GM06990 (cell line): ENCODE results near the gene TRAPPC4.

Experiments
- DNase-seq: peaks from one replicate; pipeline ENCODE4 v3.0.0-alpha.2; 2011; ENCODE audit not compliant: insufficient read length; ENCODE audit errors: extremely low read depth
- H3K27me3 ChIP-seq: replicated peaks from 2 replicates; pipeline ENCODE4 v1.6.0; 2011; ENCODE audit warnings: low read length; ENCODE audit not compliant: control insufficient read depth, insufficient read depth
- H3K36me3 ChIP-seq: 2 replicates; pipeline ENCODE4 v1.5.1; 2011; ENCODE audit warnings: low read length; ENCODE audit not compliant: control insufficient read depth, insufficient read depth
- H3K4me3 ChIP-seq: replicated peaks from 2 replicates; pipeline ENCODE4 v1.5.1; 2011; ENCODE audit warnings: low read depth, mild to moderate bottlenecking, control low read depth, low read length
- TF ChIP-seq, protein P1 (sequence below): IDR thresholded peaks from 2 replicates; pipeline ENCODE4 v1.5.1; 2011; ENCODE audit warnings: low read length, control low read depth, mild to moderate bottlenecking, inconsistent platforms; ENCODE audit not compliant: insufficient read depth, poor library complexity, severe bottlenecking

Gene TRAPPC4

DNA sequence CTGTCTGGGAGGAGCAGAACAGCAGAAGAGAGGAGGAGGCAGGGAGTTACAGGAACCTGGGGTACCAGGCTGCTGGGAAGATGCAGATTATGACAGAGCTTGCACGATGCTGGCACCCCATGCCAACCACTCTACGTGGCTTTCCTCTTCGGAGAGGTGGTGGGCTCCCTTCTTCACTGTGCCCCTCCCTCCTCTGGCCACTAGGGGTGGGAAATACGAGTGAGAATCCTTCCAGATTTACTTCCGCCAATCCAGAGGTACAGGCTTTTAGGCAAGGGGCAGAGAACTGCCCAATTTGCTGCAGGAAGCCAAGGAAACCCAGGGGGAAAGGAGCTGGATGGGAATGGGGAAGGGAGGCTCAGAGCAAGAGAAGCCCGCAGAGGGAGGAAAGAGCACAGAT, 26.1 kb downstream of the TRAPPC4 start:
- H3K36me3 ChIP-seq: peaks cover 44% of the 10 kb centered on the region
- DNase-seq: no peak
- TF ChIP-seq, protein P1, sequence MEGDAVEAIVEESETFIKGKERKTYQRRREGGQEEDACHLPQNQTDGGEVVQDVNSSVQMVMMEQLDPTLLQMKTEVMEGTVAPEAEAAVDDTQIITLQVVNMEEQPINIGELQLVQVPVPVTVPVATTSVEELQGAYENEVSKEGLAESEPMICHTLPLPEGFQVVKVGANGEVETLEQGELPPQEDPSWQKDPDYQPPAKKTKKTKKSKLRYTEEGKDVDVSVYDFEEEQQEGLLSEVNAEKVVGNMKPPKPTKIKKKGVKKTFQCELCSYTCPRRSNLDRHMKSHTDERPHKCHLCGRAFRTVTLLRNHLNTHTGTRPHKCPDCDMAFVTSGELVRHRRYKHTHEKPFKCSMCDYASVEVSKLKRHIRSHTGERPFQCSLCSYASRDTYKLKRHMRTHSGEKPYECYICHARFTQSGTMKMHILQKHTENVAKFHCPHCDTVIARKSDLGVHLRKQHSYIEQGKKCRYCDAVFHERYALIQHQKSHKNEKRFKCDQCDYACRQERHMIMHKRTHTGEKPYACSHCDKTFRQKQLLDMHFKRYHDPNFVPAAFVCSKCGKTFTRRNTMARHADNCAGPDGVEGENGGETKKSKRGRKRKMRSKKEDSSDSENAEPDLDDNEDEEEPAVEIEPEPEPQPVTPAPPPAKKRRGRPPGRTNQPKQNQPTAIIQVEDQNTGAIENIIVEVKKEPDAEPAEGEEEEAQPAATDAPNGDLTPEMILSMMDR: peak; percentile 15
- H3K27me3 ChIP-seq: no peaks in the 10 kb centered on the region
- H3K4me3 ChIP-seq: no peak overlapping the region

DNA sequence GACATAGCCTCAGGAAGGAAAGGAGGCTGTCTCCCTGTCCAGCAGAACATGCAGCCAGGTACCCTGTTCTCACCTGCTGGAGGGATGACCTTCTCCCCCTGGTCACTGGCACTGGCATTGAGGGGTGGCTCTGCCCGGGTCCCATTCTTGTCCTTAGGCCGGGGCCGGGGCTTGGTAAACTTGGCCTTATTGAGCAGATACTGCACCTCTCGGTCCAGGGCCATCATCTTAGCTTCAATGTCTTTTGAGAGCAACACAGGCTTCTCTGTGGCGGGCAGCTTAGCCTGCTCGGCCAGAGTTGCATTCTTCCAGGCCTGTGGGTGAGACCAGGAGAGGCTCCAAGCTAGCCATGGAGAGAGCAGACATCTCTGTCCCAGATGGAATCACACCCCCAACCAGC, 27.9 kb downstream of the TRAPPC4 start:
- no peak for DNase-seq
- no peaks in the 10 kb centered on the region for H3K27me3 ChIP-seq
- peaks cover 53% of the 10 kb centered on the region for H3K36me3 ChIP-seq
- no peak overlapping the region for H3K4me3 ChIP-seq
- TF ChIP-seq, protein P1: no peak

DNA sequence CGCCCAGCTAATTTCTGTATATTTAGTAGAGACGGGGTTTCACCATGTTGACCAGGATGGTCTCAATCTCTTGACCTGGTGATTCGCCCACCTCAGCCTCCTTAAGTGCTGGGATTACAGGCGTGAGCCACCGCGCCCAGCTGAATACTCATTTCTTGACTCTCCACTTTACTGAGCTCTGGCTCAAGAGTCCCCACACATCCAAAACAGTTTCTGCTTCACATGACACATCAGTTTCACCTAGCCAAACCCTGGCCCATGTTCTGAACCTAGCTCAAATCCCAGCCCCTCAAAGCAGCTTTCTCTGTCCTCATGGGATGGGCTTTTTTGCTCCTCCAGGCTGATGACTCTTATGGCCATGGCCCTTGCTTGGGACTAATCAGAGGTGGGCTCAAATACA, 28.6 kb downstream of the TRAPPC4 start:
- no peak for DNase-seq
- H3K27me3 ChIP-seq: no peaks in the 10 kb centered on the region
- TF ChIP-seq, protein P1: no peak
- H3K4me3 ChIP-seq: no peak overlapping the region
- H3K36me3 ChIP-seq: peaks cover 61% of the 10 kb centered on the region

DNA sequence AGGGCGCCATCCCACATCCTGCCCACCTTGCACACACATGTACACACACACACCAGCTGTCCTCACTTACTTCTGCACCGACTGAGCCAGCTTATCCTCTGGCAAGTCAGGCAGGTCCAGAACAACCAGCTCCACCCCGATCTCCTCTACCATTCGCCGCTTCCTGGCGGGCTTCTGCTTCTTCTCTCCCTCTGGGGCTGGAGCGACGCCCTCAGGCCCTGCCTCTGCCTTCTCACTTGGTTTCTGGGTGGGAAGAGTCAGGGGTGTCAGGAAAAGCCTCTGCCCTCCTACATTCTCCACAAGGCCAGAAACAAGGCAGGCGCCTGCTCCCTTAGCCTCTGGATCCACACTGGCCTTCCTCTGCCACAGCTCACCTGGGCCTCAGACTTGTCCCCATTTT, 30.1 kb downstream of the TRAPPC4 start:
- DNase-seq: no peak
- Histone ChIP-seq H3K27me3 (no peaks in the 10 kb centered on the region), H3K4me3 (no peak overlapping the region), H3K36me3 (peaks cover 66% of the 10 kb centered on the region)
- TF ChIP-seq, protein P1: no peak

GRCh38 chr11:119049081-119049480, 30.5 kb downstream of the TRAPPC4 start:
- Histone ChIP-seq H3K4me3 (no peak overlapping the region), H3K36me3 (peaks cover 70% of the 10 kb centered on the region), H3K27me3 (no peaks in the 10 kb centered on the region)
- DNase-seq: no peak
- TF ChIP-seq, protein P1: no peak

- Histone ChIP-seq H3K36me3 (peaks cover 63% of the 10 kb centered on the region), H3K4me3 (peak overlapping the region; percentile 53), H3K27me3 (no peaks in the 10 kb centered on the region)
- TF ChIP-seq, protein P1: no peak
- peak; percentile 62 for DNase-seq
Observed at GRCh38 chr11:119051440-119052162, 33.0 kb downstream of the TRAPPC4 start.
